Measurements from ENCODE around the gene PCSK1N.
"Not testable (repeated sequence)": the region's sequence is repeated elsewhere in the genome, so short reads cannot be mapped to it uniquely, and the experiment has no call there.

Gene PCSK1N

DNA sequence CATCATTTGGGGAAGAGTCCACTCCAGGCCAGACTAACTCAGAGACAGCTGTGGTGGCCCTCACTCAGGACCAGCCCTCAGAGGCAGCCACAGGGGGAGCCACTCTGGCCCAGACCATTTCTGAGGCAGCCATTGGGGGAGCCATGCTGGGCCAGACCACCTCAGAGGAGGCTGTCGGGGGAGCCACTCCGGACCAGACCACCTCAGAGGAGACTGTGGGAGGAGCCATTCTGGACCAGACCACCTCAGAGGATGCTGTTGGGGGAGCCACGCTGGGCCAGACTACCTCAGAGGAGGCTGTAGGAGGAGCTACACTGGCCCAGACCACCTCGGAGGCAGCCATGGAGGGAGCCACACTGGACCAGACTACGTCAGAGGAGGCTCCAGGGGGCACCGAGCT, 12.4 kb downstream of the PCSK1N start:
- DNase-seq (ENCODE audit: low read depth): no peak

DNA sequence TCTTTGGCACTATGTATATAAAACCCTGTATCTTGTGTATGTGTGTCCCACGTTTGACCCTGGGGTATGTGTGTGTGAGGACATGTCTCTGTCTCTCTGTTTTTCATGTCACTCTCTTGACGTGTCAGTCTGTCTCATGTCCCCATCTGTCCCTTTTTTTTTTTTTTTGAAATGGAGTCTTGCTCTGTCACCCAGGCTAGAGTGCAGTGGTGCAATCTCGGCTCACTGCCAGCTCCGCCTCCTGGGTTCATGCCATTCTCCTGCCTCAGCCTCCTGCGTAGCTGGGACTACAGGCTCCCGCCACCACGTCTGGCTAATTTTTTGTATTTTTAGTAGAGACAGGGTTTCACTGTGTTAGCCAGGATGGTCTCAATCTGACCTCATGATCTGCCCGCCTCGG, 16.0 kb downstream of the PCSK1N start:
- not testable (repeated sequence) for DNase-seq (ENCODE audit: low read depth)

DNA sequence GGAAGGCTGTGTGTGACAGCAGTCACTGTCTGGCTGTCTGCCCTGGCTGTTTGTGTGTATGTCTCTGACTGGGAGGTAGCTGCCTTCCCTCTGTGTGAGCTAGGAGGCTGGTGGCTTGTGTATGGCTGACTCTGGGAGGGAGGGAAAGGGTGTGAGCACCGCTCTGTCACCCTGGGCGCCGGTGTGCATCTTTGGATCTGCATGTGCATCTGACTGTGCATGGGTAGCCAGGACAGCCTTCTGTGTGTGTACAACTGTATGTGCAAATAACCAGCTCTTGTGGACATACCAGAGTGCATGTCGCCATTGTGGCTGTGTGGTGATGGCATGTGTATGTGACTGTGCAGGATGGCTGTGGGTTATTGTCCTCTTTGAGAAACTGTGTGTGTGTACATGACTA, 16.5 kb downstream of the PCSK1N start:
- DNase-seq (ENCODE audit: low read depth): no peak

DNA sequence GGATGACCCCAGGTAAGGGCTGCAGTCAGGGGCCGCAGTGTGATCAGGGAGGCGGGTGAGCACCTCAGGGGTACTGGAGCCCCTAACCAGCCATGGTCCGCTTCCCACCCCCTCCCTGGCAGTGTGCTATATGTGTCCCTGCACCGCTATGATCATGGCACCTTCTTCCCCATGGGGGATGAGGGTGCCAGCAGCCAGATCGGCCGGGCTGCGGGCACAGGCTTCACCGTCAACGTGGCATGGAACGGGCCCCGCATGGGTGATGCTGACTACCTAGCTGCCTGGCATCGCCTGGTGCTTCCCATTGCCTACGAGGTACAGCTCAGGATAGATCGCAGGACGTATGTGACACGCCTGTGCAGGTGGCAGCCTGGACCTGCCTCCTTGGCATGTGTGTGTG, 17.3 kb downstream of the PCSK1N start:
- no peak for DNase-seq (ENCODE audit: low read depth)

DNA sequence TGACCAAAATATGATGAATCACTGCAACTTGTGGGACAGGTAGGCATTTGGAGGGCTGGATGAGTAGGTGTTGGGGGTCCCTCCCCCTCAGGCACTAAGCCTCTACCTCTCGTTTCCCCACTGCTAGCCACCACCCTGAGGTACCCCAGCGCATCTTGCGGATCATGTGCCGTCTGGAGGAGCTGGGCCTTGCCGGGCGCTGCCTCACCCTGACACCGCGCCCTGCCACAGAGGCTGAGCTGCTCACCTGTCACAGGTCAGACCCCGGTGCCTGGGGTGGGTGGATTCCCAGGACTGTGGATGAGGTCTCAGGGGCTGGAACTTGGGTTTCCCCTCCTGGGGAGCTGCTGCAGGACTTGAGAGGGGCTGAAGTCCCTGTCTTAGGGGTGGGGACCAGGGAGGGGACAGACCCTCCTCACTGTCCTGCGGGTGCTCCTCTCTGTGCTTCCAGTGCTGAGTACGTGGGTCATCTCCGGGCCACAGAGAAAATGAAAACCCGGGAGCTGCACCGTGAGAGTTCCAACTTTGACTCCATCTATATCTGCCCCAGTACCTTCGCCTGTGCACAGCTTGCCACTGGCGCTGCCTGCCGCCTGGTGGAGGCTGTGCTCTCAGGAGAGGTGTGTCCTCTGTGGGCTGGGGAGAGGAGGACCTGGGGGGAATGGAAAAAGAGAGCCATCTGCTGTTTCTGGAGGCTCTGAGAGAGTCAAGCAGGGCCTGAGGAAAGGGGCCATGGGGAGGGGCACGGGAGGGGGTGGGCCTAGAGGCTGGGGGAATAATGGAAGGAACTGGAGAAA, 19.2 kb downstream of the PCSK1N start:
- DNase-seq (ENCODE audit: low read depth): no peak

DNA sequence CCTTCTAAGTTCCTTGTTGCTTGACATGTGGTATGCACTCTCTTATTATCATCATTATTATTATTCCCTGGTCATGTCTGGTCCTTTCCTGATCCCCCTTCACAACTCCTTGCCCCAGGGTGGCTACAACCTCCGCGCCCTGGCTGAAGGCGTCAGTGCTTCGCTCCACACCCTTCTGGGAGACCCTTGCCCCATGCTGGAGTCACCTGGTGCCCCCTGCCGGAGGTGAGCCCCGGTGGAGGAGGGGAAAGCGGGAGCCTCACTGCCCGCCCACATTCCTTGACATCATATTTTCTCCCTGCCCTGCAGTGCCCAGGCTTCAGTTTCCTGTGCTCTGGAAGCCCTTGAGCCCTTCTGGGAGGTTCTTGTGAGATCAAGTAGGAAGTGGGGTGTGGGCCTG, 20.1 kb downstream of the PCSK1N start:
- DNase-seq (ENCODE audit: low read depth): no peak

DNA sequence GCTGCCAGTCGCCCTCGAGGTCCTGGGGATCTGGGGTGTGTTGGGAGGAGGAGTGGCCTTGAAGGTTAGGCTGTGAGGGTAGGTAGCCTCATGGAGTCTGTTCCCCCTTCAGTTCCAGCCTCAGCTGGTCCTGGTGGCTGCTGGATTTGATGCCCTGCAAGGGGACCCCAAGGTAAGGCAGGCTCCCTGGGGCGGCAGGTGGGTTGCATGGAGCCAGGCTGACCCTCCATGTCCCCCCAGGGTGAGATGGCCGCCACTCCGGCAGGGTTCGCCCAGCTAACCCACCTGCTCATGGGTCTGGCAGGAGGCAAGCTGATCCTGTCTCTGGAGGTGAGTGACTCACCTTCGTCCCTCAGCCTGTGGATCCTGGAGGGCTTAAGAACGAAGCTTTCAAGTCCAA, 20.7 kb downstream of the PCSK1N start:
- DNase-seq (ENCODE audit: low read depth): no peak

DNA sequence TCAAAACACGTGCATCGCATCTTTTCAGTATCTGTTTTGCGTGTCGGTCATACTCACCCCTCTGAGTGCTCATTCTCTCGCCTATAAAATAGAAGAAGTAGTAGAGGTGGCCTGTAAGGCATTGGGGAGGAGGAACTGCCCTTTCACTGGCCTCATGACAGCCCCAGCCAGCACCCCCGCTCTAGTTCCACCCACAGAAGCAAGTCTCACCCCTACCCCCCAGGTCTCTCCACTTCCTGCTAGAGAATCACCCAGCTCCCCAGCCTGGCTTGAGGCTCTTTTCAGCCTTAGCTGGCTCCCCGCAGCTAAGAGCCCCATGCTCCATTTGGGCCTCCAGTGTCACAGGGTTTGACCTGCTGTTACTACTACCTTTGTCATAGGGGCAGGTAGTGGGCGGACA, 21.8 kb downstream of the PCSK1N start:
- no peak for DNase-seq (ENCODE audit: low read depth)

DNA sequence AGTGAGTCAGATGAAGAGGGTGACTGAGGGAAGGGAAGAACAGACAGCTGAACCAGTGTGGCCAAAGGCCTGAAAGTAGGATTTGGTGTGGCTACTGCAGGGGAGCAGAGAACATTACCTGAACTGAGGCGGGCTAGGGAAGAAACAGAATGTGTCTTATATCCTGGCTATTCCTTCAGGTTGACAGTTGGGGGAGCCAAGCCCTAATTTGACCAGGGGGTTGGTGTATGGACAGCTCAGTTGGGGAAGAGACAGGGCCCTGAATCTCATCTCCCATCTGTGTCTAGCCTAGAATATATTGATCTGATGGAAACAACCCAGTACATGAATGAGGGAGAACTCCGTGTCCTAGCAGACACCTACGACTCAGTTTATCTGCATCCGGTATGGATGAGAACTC, 29.3 kb downstream of the PCSK1N start:
- DNase-seq (ENCODE audit: low read depth): no peak

DNA sequence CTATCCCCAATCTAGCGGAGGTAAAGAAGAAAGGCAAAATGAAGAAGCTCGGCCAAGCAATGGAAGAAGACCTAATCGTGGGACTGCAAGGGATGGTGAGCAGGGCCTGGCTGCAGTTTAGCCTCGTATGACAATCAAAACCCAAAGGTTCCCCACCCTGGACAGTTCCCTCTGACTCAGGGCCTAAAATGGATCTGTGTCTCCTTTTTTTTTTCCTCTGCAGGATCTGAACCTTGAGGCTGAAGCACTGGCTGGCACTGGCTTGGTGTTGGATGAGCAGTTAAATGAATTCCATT, 32.6 kb downstream of the PCSK1N start:
- DNase-seq (ENCODE audit: low read depth): no peak

DNA sequence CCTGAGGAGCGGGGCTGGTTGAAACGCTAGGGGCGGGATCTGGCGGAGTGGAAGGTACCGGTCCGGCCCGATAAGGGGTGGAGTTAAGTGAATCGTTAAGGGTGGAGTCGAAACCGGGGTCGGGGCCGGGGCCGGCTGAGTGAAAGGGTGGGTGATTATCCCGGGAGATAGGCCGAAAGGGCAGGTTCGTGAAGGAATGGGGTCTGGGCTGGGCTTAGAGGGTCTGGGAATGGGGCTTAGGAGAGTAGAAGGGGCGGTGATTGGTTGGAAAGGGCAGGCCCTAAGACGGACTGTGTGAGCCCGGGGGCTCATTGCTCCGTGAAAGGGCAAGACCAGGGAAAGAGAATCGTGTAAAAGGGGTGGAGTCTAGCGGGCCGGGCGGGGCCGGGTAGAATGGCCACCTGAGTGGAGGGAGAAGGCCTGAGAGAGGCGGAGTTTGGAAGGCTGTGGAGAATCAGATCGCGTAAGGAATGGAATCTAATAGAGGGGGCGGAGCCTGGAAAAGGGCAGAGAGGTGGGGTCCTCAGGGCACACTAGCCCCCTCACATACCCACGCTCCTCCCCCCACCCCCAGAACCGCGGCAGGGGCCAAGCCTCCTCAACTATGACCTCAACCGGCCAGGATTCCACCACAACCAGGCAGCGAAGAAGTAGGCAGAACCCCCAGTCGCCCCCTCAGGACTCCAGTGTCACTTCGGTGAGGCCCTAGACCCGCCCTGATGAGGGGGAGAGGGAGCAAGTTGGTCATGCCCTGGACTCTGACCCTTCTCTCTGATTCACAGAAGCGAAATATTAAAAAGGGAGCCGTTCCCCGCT, 33.1 kb downstream of the PCSK1N start:
- DNase-seq (ENCODE audit: low read depth): peak; percentile 15

DNA sequence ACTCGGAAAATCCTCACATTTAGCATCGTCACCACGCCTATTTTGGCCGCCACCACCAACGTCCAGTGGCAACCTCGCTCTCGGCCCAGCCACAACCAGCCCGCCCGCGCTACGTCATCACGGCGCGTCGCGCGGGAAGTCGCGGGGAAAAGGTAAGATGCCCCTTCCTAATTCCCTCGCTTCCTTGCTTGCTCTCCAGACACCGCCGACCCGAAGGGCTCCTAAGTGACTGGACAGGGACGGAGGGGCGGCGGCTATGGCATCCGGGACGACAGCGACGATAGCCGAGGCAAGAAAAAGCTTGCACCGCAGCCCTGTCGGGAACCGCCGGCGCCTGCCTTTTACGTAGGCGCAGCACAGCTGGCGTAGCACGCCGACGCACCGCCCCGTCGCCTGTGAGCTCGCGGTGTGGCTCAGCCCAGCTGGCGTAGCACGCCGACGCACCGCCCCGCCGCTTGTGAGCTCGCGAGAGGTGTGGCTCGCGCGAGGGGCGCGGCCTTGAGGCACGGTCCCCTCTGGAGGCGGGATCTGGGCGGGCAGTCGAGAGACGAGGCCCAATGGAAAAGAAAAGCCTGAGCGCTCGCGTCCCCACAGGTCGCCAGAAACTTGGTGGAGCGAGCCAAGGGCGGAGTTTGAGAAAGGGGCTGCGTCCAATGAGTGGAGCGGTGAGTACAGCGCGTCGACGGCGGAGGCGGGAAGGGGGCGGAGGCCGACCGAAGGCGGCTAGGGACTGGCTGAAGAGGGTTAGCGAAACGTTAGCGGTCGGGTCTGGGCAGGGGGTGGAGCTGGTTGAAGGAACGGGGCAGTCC, 33.9 kb downstream of the PCSK1N start, which contains the start of gene HDAC6:
HDAC6 (plus strand) TSS at position 788 of the 809 bp plus-strand sequence. CDS start 626 bp downstream, outside the sequence.
- peak; percentile 85 for DNase-seq (ENCODE audit: low read depth)

DNA sequence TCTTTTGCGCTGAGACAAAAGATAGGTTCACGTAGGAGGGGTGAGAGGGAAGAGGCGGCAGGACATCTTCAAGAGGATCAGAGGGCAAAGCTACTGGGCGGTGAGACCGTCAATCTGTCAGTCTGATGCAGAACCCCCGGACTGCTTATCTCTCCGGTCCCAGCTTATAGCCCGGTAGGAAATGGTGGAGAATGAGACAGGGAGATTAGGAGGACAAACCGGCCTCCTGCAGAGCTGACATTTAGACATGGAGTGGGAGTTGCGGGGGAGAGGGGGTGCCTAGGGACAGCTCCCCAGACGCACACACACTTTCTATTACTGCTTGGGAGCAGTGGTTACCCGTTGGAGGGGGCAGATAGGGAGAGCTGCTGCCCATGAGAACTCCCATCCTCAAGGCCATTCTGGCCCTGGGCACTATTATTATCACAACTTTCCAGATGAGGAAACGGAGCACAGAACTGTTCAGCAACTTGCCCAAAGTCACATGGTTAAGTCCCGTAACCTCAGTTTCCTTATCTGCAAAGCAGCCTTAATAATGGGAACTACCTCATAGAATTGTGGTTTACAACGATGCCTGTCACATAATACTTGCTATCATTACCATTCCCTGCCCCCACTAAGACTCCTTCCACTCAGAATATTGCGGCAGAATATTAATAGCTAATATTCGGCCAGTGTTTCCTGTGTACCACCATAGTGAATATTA, 34.7 kb downstream of the PCSK1N start:
- no peak for DNase-seq (ENCODE audit: low read depth)

DNA sequence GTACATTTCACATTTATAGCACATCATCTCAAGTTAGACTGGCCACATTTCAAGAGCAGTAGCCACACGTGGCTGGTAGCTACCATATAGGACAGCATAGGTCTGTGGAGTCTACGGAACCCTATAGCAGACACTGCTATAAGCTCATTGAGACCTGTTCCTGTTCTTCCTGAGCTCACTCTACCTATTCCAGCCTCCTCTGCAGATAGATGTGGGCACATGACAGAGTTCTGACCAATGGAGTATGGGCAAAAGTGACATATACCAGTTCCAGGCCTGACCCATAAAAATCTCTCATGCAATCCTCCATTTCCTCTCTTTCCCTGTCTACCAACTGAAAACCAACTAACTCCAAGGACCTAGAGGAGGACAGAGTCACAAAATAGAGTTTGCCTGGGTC, 37.1 kb downstream of the PCSK1N start:
- DNase-seq (ENCODE audit: low read depth): no peak

DNA sequence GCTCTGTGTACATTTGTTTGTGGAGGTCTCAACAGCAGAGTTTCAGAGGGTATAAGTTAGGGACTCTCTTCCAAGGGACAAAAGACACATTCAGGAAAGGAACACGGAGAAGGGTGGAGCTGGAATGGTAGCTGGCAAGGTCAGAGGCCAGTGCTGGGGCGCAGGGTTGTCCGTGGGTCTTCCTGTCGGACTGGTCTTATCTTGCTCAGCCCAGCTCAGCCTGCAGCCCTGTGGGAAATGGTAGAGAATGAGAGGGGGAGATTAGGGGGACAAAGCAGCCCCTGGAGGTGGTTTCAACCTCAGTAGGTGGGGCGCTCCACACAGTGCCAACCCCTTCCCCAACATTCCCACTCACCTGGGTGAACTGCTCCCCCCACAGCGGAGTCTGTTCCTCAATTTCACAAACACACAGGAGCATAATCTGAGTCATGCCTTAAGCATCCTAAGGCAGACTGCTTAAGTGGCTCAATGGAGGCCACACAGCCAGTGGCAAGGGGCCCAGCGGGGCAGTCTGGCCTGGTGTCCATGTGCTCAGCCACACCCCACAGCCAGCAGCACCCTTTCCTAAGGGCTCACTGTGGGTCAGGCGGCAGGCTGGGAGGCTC, 40.4 kb downstream of the PCSK1N start:
- no peak for DNase-seq (ENCODE audit: low read depth)

DNA sequence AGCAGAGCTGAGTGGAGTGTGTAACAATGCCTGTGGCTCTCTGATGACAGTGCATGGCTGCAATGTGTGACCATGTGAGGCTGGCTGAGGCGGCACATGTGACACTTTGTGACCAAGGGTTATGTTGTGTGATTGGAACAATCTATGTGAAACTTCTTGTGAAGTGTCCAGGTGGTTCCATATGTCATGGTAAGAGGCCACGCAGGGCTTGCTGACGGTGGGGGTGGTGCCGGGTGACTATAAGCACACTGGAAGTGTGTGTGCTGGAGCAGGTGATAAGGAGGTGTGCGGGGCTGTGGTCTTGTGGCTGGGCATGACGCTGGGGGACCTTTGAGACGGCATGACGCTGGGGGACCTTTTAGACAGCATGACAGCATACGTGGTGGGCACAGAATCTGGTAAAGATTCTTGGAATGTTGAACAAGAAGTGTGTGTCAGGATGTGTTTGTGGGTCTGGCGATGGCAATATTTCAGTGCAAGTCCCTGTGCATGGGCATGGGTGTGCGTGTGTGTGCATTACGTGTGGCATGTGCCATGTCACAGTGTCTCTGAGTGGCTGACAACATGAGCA, 41.0 kb downstream of the PCSK1N start:
- DNase-seq (ENCODE audit: low read depth): no peak

DNA sequence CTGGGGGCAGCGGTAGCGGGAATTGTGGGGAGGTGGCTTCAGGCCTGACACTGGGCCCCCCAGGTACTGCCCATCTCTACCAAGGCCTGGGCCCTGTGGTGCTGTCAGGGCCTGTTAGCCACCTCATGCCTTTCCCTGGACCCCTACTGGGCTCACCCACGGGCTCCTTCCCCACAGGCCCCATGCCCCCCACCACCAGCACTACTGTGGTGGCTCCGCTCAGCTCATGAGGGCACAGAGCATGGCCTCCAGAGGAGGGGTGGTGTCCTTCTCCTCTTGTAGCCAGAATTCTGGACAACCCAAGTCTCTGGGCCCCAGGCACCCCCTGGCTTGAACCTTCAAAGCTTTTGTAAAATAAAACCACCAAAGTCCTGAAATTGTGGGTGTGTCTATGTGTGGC, 41.5 kb downstream of the PCSK1N start:
- DNase-seq (ENCODE audit: low read depth): no peak

DNA sequence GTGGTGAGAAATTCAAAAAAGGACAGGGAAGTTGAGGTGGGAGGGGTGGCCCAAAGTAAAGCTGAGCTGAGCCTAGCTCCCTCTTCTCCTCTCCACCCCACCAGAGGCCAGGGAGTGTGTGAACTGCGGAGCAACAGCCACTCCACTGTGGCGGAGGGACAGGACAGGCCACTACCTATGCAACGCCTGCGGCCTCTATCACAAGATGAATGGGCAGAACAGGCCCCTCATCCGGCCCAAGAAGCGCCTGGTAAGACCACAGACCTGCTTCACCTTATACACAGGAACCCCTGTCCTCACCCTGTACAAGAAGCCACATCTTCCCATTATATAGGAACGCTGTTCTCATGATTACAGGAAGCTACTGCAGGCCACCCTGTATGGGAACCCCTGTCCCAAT, 43.2 kb downstream of the PCSK1N start:
- no peak for DNase-seq (ENCODE audit: low read depth)

DNA sequence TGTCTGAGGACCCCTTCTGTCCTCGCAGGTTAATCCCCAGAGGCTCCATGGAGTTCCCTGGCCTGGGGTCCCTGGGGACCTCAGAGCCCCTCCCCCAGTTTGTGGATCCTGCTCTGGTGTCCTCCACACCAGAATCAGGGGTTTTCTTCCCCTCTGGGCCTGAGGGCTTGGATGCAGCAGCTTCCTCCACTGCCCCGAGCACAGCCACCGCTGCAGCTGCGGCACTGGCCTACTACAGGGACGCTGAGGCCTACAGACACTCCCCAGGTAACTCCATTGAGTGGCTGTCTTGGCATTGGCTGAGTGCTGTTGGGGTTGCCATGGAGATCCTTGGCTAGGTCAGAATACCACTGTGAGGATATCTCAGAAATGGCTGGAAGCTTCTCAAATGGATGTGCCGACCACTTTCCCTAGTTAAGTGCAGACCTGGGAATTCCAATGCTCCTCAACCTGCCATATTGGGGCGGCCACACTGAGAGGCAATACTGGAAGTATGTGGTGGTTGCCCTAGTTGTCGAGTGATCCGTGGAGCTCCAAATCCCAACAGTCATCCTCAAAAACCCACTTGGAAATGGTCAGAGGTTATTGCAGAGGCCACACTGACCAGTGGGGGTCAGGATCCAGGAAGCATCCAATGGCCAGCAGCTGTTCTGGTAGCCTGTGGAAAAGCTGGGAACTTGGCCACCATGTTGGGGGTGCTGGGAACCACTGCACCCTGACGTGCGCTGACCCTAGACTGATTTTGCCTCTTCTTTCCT, 44.2 kb downstream of the PCSK1N start:
- DNase-seq (ENCODE audit: low read depth): no peak

DNA sequence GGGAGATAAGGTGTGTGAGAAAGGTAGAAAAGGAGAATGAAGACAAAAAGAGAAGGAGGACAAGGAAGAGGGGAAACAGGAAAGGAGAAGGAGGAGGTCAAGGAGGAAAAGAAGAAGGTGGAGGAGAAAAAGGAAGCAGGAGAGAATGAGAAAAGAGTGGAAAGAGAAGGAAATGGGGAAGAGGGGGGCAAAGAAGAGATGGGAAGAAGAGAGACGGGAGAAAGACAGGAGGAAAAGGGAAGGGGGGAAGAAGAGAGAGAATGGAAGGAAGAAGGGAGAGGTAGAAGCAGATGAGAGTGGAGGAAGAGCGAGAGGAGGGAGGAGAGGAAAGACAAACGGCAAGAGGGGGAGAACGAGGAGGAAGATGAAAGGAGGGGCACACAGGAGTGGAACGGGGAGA, 44.9 kb downstream of the PCSK1N start:
- DNase-seq (ENCODE audit: low read depth): no peak
